ENCODE data around the gene NME8.
A peak's percentile ranks its signal among the peaks of the same experiment; 100 is the strongest.

The NME8 gene

DNA sequence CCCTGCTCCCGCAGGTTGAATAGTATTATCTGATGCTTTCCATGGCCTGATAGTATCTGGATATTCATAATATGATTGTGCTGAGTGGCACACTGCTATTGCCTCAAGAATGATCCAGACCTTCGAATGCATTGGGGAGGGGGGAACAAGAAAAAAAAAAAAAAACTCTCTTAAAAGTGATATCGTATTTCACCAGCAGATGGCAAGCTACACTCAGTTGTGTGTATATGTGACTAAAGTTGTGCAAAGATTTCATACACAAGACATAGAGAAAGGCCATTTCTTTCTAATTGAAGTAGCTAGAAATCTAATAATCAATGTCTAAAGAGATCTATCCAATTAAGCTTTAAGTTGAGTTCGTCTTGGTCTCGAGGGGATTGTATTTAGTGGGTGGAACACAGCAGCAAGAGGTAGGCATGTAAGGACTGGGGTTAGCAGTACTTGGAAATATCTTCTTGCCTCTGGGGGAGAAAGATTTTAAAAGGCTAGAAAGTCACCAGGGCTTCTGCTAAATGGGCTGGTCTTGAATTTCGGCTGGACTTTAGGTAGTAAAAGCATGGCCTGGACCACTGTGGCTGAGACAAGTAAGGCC lies 52.9 kb downstream of the NME8 start:
- H3K27ac ChIP-seq = peak overlapping the region; percentile 30; the same call in 1 of the 2 replicates
- no peak for TF ChIP-seq ZFX (IDR thresholded peaks at IDR 0.05)
- TF ChIP-seq, protein P1, sequence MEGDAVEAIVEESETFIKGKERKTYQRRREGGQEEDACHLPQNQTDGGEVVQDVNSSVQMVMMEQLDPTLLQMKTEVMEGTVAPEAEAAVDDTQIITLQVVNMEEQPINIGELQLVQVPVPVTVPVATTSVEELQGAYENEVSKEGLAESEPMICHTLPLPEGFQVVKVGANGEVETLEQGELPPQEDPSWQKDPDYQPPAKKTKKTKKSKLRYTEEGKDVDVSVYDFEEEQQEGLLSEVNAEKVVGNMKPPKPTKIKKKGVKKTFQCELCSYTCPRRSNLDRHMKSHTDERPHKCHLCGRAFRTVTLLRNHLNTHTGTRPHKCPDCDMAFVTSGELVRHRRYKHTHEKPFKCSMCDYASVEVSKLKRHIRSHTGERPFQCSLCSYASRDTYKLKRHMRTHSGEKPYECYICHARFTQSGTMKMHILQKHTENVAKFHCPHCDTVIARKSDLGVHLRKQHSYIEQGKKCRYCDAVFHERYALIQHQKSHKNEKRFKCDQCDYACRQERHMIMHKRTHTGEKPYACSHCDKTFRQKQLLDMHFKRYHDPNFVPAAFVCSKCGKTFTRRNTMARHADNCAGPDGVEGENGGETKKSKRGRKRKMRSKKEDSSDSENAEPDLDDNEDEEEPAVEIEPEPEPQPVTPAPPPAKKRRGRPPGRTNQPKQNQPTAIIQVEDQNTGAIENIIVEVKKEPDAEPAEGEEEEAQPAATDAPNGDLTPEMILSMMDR (conservative IDR thresholded peaks at IDR 0.05) = peak; percentile 78

DNA sequence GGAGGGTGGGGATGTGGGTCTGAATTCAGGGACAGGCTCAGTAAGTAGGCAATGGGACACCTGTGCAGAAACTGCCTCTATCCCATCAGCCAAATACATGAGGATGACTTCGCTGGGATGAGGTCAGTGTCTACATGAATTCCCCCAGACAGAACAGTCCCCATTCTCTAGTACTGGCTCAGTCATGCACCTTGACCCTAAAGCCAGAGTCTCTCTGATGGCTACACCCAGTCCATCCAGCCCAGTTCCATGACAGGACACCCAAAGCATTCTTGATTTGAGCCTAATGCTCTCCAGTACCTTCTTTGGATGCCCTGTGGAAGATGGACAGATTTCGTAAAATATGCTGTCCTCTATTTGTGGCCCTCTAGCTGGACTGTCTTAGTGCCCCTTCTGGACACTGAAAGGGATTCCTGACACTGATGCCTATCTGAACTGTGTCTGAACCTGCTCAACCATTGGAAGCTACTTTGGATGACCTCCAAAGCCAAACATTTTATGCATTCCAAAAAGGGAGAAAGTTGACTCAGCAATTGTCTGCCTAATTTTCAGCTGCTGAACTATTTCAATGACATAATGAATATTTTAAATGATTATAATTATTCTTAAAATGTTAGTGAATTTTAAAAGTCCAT lies 53.6 kb downstream of the NME8 start:
- no peak for TF ChIP-seq ZFX (IDR thresholded peaks at IDR 0.05)
- TF ChIP-seq, protein P1 (conservative IDR thresholded peaks at IDR 0.05) = no peak
- H3K27ac ChIP-seq = peak overlapping the region; percentile 30; the same call in 1 of the 2 replicates

DNA sequence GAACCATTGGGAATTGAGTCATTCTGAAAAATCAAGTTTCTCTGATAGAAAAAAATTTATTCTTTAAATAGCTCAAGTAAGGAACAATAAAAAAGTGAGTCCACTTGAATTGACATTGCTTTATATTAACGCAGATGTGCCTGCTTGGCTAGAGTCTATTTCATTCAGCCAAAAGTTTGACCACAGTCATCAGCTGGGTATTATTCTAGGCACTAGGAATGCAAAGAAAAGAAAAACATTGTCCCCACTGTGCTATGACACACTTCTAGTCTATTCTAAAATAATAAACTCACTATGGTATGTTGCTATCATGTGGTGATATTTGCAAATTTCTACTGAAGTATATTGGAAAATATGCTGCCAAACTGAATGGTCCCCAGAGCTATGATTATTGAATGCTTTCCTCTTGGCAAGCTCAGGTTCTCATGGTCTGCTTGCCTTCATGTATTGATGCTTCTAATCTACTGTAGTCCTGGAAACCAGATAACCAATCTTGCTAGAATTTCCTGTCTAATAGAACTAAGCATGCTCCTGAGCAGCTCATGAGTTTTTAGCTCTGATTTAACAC lies 59.9 kb downstream of the NME8 start:
- no peak for TF ChIP-seq ZFX (IDR thresholded peaks at IDR 0.05)
- TF ChIP-seq, protein P1 (conservative IDR thresholded peaks at IDR 0.05) = no peak
- H3K27ac ChIP-seq = no peak overlapping the region

DNA sequence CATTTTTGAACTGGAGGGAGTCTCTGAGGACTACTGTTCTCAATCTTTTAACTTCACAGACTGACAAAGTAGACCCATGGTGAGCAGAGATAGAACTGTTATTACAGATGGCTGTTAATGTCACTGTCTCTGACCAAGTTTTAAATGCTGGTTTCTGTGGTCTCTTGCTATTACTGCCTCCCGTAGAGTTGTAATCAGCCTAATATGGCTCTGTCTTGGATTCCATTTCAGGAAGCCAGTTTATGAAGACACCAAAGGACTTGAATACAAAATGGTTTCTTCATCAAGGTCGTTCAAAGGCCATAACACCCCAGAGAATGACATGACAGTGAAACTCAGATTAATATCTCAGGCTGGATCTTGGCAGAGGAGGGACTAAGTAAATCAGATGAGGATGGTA lies 64.4 kb downstream of the NME8 start:
- no peak for TF ChIP-seq ZFX (IDR thresholded peaks at IDR 0.05)
- TF ChIP-seq, protein P1 (conservative IDR thresholded peaks at IDR 0.05) = no peak
- no peak overlapping the region for H3K27ac ChIP-seq

DNA sequence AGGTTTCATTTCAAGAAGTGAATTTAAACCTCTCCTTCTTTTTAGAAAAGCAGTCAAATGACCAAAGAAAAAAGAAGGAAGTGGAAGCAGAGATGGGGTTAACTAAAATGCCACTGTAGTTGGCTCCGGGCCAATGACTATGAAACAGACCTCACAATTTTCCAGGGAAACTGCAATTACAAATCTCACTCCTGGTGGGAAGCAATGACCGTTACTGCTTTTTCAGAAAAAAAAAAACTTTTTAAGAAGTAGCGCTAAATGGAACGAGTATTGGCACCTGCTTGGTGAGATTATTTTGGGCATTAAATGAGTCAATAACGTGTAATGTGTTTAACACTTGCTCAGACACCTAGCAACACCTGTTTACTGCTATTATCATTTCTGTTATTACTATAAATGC lies 67.0 kb downstream of the NME8 start:
- TF ChIP-seq, protein P1 (conservative IDR thresholded peaks at IDR 0.05) = no peak
- no peak for TF ChIP-seq ZFX (IDR thresholded peaks at IDR 0.05)
- H3K27ac ChIP-seq = no peak overlapping the region

DNA sequence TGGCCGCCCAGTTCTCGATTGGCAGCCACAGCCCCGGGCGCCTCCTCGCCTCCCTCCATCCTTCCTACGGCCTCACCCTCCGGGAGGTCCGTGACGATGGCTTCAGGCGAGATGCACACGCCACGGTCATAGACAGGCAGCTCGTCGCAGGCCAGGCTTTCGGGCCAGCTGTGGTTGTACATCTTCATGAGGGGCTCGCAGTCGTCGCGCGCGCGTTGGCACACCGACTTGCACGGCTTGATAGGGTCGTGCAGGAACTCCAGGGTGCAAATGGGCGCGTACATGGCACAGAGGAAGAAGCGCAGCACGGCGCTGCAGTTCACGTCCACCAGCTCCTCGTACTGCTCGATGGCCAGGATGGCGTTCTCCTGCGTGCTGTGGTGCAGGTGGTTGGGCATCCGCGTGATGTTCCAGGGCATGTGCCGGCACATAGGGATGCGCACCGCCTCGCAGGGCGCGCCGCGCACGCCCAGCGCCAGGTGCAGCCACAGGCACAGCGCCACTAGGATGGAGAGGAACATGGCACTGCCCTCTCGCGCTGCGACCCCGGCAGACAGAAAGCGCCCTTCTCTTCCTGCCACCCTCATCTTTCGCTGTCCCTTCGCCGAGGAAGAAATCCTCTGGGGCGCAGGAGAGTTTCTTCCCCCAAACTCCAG lies 67.7 kb downstream of the NME8 start:
- no peak overlapping the region for H3K27ac ChIP-seq
- TF ChIP-seq, protein P1 (conservative IDR thresholded peaks at IDR 0.05) = no peak
- TF ChIP-seq ZFX (IDR thresholded peaks at IDR 0.05) = no peak
